Karpas-422 (cell line): ENCODE results near the gene RGS9. TPM values are rescaled to one million over a fixed set of nuclear protein-coding genes. Genes with fewer than 3 reads are reported as not detected.
"Not testable (repeated sequence)": the region's sequence is repeated elsewhere in the genome, so short reads cannot be mapped to it uniquely, and the experiment has no call there.

Experiments used
- DNase-seq: peaks from one replicate; pipeline ENCODE4 v3.0.0-alpha.2; 2015
- H2AFZ ChIP-seq: fragments of 200-600 bp; sonication (generic); 2 replicates; pipeline ENCODE4 v1.6.1; 2014; ENCODE audit warnings: antibody characterized with exemption, low read length, mixed read lengths
- H3K27ac ChIP-seq: fragments of 200-600 bp; sonication (generic); 2 replicates; pipeline ENCODE4 v1.5.1; 2014; ENCODE audit warnings: mild to moderate bottlenecking, low read length, moderate library complexity
- H3K27me3 ChIP-seq: fragments of 200-600 bp; sonication (generic); 2 replicates; pipeline ENCODE4 v1.6.1; 2014; ENCODE audit warnings: low read length, mixed read lengths
- H3K36me3 ChIP-seq: fragments of 200-600 bp; sonication (generic); 2 replicates; pipeline ENCODE4 v1.6.1; 2014; ENCODE audit warnings: low read length, mixed read lengths; ENCODE audit not compliant: insufficient read depth
- H3K4me1 ChIP-seq: fragments of 200-600 bp; sonication (generic); 2 replicates; pipeline ENCODE4 v1.6.1; 2014; ENCODE audit warnings: mild to moderate bottlenecking, low read length, mixed read lengths
- H3K4me2 ChIP-seq: fragments of 200-600 bp; sonication (generic); 2 replicates; pipeline ENCODE4 v1.6.1; 2014; ENCODE audit warnings: low read length, low read depth, mild to moderate bottlenecking; ENCODE audit not compliant: poor library complexity, severe bottlenecking
- H3K4me3 ChIP-seq: fragments of 200-600 bp; sonication (generic); 2 replicates; pipeline ENCODE4 v1.5.1; 2014; ENCODE audit warnings: mild to moderate bottlenecking, antibody characterized with exemption, low read length, mixed read lengths
- H3K79me2 ChIP-seq: fragments of 200-600 bp; sonication (generic); 2 replicates; pipeline ENCODE4 v1.6.1; 2014; ENCODE audit warnings: mild to moderate bottlenecking, low read length, mixed read lengths
- H3K9ac ChIP-seq: fragments of 200-600 bp; sonication (generic); 2 replicates; pipeline ENCODE4 v1.6.0; 2014; ENCODE audit warnings: low read length
- H3K9me2 ChIP-seq: fragments of 200-600 bp; sonication (generic), shearing (Covaris generic); replicated peaks from 2 replicates; pipeline ENCODE4 v1.6.0; 2014; ENCODE audit warnings: mild to moderate bottlenecking, low read length, moderate library complexity; ENCODE audit not compliant: insufficient read depth
- H3K9me3 ChIP-seq: fragments of 300-700, 200-600 bp; sonication (generic); 2 replicates; pipeline ENCODE4 v1.6.1; 2014; ENCODE audit warnings: low read length, mixed read lengths
- H4K20me1 ChIP-seq: fragments of 200-600 bp; sonication (generic); 2 replicates; pipeline ENCODE4 v1.6.1; 2014; ENCODE audit warnings: mild to moderate bottlenecking, antibody characterized with exemption, low read length, low read depth; ENCODE audit not compliant: insufficient read depth
- total RNA-seq: library from RNA; depleted of rRNA; stranded (reverse); fragments of >200 nt; shearing (Covaris generic); gene quantifications from 2 replicates; pipeline ENCODE4 v1.2.3, GENCODE V29; 2014; ENCODE audit warnings: low replicate concordance

Gene RGS9
- total RNA-seq, 1 experiment from 2014 or later = 12.9 TPM

GRCh38 chr17:65207448-65207847 is 70.3 kb downstream of the RGS9 start:
- not testable (repeated sequence) for H3K4me1 ChIP-seq, H3K27me3 ChIP-seq, H3K36me3 ChIP-seq, H3K9ac ChIP-seq, H3K79me2 ChIP-seq, H3K9me3 ChIP-seq, H2AFZ ChIP-seq, H3K4me2 ChIP-seq, H3K9me2 ChIP-seq, DNase-seq, H3K4me3 ChIP-seq, H4K20me1 ChIP-seq, H3K27ac ChIP-seq

GRCh38 chr17:65208717-65209116 is 71.5 kb downstream of the RGS9 start:
- H3K27me3 ChIP-seq = no peaks in the 10 kb centered on the region
- H3K27ac ChIP-seq = no peak overlapping the region

GRCh38 chr17:65218261-65218660 is 81.1 kb downstream of the RGS9 start:
- no peak for DNase-seq
- H3K4me2 ChIP-seq = no peak overlapping the region
- H3K36me3 ChIP-seq = no peaks in the 10 kb centered on the region
- H3K9me2 ChIP-seq = no peaks in the 10 kb centered on the region
- no peak overlapping the region for H2AFZ ChIP-seq
- H3K4me1 ChIP-seq = no peaks in the 10 kb centered on the region
- H3K79me2 ChIP-seq = no peaks in the 10 kb centered on the region
- H3K27me3 ChIP-seq = no peaks in the 10 kb centered on the region; the same call in 1 of the 2 replicates
- no peak overlapping the region for H3K4me3 ChIP-seq
- no peaks in the 10 kb centered on the region for H3K9me3 ChIP-seq
- no peak overlapping the region for H3K9ac ChIP-seq
- no peaks in the 10 kb centered on the region for H4K20me1 ChIP-seq
- H3K27ac ChIP-seq = no peak overlapping the region

More at GRCh38 chr17:65208717-65209116, 71.5 kb downstream of the RGS9 start:
- Histone ChIP-seq H3K9me2 (no peaks in the 10 kb centered on the region), H3K4me3 (no peak overlapping the region), H3K4me2 (no peak overlapping the region), H3K4me1 (no peaks in the 10 kb centered on the region), H3K79me2 (no peaks in the 10 kb centered on the region), H3K9me3 (no peaks in the 10 kb centered on the region), H2AFZ (no peak overlapping the region), H3K9ac (no peak overlapping the region), H3K36me3 (no peaks in the 10 kb centered on the region), H4K20me1 (no peaks in the 10 kb centered on the region)
- no peak for DNase-seq

- no peaks in the 10 kb centered on the region for H3K4me1 ChIP-seq
- H3K9me2 ChIP-seq = no peaks in the 10 kb centered on the region
- no peaks in the 10 kb centered on the region; the same call in 1 of the 2 replicates for H3K27me3 ChIP-seq
- no peak for DNase-seq
- H3K9ac ChIP-seq = no peak overlapping the region
- no peaks in the 10 kb centered on the region for H3K36me3 ChIP-seq
- H3K9me3 ChIP-seq = no peaks in the 10 kb centered on the region
- H3K27ac ChIP-seq = no peak overlapping the region
- H3K4me3 ChIP-seq = no peak overlapping the region
- H3K79me2 ChIP-seq = no peaks in the 10 kb centered on the region
- H2AFZ ChIP-seq = no peak overlapping the region
- no peaks in the 10 kb centered on the region for H4K20me1 ChIP-seq
- H3K4me2 ChIP-seq = no peak overlapping the region
Measured at GRCh38 chr17:65219124-65219523, 82.0 kb downstream of the RGS9 start.

- no peak overlapping the region for H3K4me2 ChIP-seq
- no peaks in the 10 kb centered on the region; the same call in 1 of the 2 replicates for H3K27me3 ChIP-seq
- no peak overlapping the region for H2AFZ ChIP-seq
Measured at GRCh38 chr17:65219707-65220106, 82.5 kb downstream of the RGS9 start.

GRCh38 chr17:65220732-65221131 is 83.6 kb downstream of the RGS9 start:
- Histone ChIP-seq H3K9me3 (no peaks in the 10 kb centered on the region), H3K36me3 (no peaks in the 10 kb centered on the region), H3K4me3 (no peak overlapping the region), H3K9me2 (no peaks in the 10 kb centered on the region), H3K27ac (no peak overlapping the region), H3K4me2 (no peak overlapping the region), H3K9ac (no peak overlapping the region), H2AFZ (no peak overlapping the region), H3K27me3 (no peaks in the 10 kb centered on the region; the same call in 1 of the 2 replicates), H4K20me1 (no peaks in the 10 kb centered on the region), H3K79me2 (no peaks in the 10 kb centered on the region), H3K4me1 (no peaks in the 10 kb centered on the region)
- no peak for DNase-seq

More at GRCh38 chr17:65219707-65220106, 82.5 kb downstream of the RGS9 start:
- H3K4me1 ChIP-seq = no peaks in the 10 kb centered on the region
- no peaks in the 10 kb centered on the region for H3K9me2 ChIP-seq
- no peak overlapping the region for H3K27ac ChIP-seq
- H3K9ac ChIP-seq = no peak overlapping the region
- no peak for DNase-seq
- no peaks in the 10 kb centered on the region for H3K36me3 ChIP-seq
- no peaks in the 10 kb centered on the region for H4K20me1 ChIP-seq
- H3K4me3 ChIP-seq = no peak overlapping the region
- no peaks in the 10 kb centered on the region for H3K9me3 ChIP-seq
- H3K79me2 ChIP-seq = no peaks in the 10 kb centered on the region

GRCh38 chr17:65222214-65222738 is 85.1 kb downstream of the RGS9 start:
- DNase-seq = no peak
- H3K9me3 ChIP-seq = no peaks in the 10 kb centered on the region
- no peaks in the 10 kb centered on the region for H3K9me2 ChIP-seq
- H3K4me2 ChIP-seq = no peak overlapping the region
- H3K27me3 ChIP-seq = no peaks in the 10 kb centered on the region; the same call in 1 of the 2 replicates
- no peak overlapping the region for H3K9ac ChIP-seq
- H2AFZ ChIP-seq = no peak overlapping the region
- H3K4me1 ChIP-seq = no peaks in the 10 kb centered on the region
- H3K36me3 ChIP-seq = no peaks in the 10 kb centered on the region
- H3K4me3 ChIP-seq = no peak overlapping the region
- H4K20me1 ChIP-seq = no peaks in the 10 kb centered on the region
- H3K79me2 ChIP-seq = no peaks in the 10 kb centered on the region
- no peak overlapping the region for H3K27ac ChIP-seq

- Histone ChIP-seq H3K36me3 (no peaks in the 10 kb centered on the region), H4K20me1 (no peaks in the 10 kb centered on the region), H3K4me2 (no peak overlapping the region), H3K79me2 (no peaks in the 10 kb centered on the region), H3K4me3 (no peak overlapping the region), H3K9ac (no peak overlapping the region), H2AFZ (no peak overlapping the region), H3K27ac (no peak overlapping the region), H3K4me1 (no peaks in the 10 kb centered on the region), H3K9me2 (no peaks in the 10 kb centered on the region), H3K9me3 (no peaks in the 10 kb centered on the region), H3K27me3 (no peaks in the 10 kb centered on the region)
- no peak for DNase-seq
Measured at GRCh38 chr17:65225061-65225460, 87.9 kb downstream of the RGS9 start.
